HK-2 (cell line): ENCODE data around the gene RNF39.
"Not testable (repeated sequence)": the region's sequence is repeated elsewhere in the genome, so short reads cannot be mapped to it uniquely, and the experiment has no call there.

Source experiments
- DNase-seq: peaks from one replicate; pipeline ENCODE4 v3.0.0-alpha.2; 2018; ENCODE audit not compliant: unreplicated experiment

Gene RNF39, protein sequence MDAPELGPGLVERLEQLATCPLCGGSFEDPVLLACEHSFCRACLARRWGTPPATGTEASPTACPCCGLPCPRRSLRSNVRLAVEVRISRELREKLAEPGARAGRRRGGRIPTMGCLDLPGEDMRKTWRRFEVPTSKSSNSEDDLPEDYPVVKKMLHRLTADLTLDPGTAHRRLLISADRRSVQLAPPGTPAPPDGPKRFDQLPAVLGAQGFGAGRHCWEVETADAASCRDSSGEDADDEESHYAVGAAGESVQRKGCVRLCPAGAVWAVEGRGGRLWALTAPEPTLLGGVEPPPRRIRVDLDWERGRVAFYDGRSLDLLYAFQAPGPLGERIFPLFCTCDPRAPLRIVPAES

GRCh38 chr6:30075094-30075789 is at the start of gene RNF39:
TSS of gene RNF39 (minus strand) at chr6:30075769. CDS start at chr6:30075585, 184 bp downstream.
- DNase-seq, result no peak

DNA sequence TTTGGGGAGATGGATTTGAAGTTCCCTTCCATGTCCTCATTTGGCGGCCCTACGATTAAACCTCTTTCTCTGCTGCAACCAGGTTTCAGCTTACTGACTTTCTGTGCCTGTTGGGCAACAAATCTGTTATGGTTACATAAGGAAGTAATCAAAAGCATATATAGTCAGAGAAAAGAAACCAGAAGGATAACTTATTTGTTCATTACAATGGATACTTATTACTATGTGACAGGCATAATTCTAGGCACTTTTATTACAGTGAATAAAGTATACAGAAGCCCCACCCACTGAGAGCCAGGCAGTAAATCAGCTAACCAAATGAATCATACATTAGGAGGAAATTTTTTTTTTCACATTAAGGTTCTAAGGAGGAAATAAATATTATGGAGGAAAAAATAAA is 46.9 kb upstream of the RNF39 start:
- DNase-seq, result no peak

DNA sequence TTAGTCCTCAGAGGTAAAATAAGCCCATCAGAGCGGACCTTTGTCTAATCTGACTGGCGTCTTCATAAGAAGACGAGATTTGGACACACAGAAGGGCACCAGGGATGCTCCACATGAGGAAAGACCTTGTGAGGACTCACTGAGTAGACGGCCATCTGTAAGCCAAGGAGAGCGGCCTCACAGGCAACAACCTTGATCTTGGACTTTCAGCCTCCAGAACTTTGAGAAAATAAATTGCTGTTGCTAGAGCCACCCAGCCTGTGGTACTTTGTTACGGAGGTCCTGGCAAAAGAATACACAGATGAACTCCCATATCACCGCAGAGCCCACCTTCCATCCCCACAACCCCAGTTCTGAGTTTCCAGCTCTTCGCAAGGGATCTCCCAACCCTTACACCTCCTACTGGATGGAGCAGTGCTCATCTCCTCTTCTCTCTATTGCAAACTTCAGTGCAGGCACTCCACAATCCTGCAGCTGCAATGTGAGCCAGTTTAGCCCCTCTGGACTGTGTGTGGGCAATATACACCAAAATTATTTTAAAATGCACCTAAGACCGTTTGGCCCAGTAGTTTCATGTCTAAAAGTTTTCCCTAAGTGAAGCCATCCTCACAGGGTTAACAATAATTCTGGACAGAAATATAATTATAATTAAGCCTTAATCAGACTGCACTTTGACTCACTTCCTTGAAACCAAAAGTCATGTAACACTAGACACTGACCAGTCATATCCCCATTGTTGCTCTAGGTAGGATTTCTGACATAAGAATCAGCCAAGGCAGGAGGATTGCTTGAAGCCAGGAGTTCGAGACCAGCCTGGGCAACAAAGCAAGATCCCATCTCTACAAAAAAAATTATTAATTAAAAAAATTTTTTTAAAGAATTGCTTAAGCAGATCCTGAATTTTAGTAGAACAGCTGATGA is 46.1 kb upstream of the RNF39 start:
- DNase-seq, result no peak

DNA sequence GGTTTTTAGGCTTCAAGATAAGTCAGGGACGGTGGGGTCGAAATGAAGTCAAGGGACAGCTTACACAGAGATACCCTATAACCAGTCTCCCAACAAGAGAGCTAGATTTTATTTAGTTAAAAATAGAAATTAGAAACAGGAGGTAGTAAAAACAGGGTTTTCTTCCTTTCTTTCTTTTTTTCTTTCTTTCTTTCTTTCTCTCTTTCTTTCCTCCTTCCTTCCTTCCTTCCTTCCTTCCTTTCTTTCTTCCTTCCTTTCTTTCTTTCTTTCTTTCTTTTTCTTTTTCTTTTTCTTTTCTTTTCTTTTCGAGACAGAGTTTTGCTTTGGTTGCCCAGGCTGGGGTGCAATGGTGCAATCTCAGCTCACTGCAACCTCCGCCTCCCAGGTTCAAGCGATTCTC is 43.1 kb upstream of the RNF39 start:
- not testable (repeated sequence) for DNase-seq

- no peak for DNase-seq
Measured at GRCh38 chr6:30116724-30117123, 41.2 kb upstream of the RNF39 start.

DNA sequence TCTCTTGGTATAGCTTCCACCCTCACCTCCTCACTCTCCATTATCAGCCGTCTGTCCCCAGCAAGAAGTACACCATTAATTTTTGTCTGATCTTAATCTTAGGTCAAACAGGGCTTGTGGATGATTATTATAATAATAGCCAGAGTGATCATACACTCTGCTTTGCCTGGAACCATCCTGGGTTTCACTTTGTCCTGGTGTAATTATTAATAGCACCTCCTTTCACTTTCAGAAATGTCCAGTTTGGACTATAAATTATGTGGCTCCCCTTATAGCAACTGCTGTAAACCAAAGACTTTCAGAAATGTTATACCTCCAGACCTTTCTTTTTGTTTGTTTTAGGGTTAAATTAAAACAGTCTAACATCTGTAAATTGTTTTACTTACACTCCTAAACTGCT is 38.3 kb upstream of the RNF39 start:
- DNase-seq, result no peak

- DNase-seq, result no peak
Measured at GRCh38 chr6:30113003-30113759, 37.6 kb upstream of the RNF39 start, which contains the start of gene TRIM31. TSS of gene TRIM31 (minus strand) at chr6:30113090. CDS start at chr6:30112805, 285 bp downstream.

DNA sequence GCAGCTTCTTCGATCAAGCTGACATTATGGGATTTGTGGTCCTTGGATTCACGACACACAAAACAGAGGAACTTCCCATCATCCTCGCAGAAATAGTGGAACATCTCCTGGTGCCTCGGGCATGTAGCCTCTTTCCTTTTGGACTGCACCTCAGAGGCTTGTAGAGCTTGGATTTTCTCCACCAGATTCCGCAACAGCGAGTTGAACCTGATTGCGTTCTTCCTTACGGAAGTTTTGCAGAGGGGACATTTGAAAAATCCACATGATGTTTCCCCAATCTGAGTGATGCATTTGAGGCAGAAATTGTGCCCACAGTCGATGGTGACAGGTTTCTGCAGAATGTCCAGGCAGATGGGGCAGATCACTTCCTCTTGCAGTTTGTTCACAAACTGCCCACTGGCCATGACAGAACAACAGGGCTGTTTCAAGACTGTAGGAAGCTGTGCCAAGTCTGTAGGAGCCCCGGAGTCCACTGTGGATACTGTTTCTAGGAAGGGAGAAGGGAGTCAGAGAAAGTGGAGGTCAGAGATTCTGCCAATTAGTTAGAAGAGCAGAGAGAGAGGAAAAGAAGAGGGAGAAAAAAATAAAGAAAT is 36.9 kb upstream of the RNF39 start:
- DNase-seq, result no peak

DNA sequence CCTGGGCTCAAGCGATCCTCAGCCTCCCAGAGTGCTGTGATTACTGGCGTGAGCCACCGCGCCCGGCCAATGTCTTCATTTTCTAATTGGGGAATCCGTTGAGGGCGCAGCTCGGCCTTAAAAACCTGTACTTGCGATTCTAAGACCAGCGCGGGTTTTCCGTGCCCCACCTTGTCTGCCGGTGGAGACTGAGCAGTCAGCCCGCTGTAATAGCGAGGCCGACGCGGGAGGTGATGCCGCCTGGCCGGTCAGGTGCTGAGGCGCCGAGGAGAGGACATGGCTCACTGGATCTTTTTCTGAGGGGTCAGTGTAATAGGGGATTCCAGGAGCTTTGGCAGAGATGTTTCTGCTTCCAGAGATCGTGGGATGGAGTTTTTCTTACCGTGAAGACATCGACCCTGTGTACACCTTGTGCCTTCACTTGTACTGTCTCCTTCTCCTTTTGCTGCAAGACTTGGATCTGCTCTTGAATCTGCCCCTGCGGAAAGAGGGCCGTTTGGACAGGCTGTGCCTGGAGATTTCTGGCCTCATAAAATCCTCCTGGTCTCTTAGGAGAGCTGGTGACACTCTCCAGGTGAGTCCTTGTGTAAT is 35.8 kb upstream of the RNF39 start:
- DNase-seq, result no peak

GRCh38 chr6:30104661-30105060 is 29.1 kb upstream of the RNF39 start:
- DNase-seq, result no peak

GRCh38 chr6:30103872-30104179 is 28.3 kb upstream of the RNF39 start:
- no peak for DNase-seq

DNA sequence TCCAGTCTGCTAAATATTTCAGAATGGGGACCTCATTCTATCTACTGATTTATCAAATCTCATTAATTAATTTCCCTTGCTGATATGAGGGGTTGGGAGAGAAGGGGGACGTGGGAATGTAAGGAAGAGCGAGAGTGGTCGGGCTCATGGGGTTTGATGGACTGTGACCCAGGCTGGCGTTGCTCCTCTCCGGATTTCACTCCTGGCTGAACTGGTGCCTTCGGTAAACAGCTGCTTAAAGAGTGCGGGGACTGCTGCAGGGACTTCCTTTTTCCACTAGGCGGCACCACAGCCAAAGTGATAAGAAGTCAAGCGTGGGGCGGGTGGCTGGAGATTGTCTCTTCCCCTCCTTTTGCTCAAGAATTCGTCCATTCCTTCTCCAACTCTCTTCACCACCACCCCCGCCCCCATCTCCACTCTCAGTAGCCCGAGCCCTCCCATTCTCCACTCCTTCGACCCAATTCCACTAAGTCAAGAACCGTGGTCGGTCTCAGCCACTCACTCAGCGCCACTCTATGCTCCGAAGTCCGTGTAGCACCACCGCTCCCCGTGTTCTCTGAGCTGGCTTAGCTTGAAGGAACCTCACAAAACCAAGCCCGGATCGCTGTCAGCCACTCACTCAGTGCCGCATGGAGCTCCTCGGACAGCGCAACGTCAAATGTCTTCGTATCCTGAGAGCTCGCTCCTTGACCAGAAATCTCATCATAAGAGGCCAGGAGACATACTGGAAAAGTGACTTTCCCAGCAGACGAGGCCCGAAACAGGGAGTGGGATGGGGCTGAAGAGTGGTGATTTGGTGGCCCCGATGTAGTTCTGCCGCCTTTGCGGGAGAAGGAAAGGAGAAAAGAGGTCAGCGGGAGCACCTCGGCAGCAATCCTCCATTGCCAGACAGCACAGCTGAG is 27.7 kb upstream of the RNF39 start:
- peak; percentile 84 for DNase-seq

GRCh38 chr6:30102414-30102969 is 26.9 kb upstream of the RNF39 start:
- DNase-seq, result no peak

DNA sequence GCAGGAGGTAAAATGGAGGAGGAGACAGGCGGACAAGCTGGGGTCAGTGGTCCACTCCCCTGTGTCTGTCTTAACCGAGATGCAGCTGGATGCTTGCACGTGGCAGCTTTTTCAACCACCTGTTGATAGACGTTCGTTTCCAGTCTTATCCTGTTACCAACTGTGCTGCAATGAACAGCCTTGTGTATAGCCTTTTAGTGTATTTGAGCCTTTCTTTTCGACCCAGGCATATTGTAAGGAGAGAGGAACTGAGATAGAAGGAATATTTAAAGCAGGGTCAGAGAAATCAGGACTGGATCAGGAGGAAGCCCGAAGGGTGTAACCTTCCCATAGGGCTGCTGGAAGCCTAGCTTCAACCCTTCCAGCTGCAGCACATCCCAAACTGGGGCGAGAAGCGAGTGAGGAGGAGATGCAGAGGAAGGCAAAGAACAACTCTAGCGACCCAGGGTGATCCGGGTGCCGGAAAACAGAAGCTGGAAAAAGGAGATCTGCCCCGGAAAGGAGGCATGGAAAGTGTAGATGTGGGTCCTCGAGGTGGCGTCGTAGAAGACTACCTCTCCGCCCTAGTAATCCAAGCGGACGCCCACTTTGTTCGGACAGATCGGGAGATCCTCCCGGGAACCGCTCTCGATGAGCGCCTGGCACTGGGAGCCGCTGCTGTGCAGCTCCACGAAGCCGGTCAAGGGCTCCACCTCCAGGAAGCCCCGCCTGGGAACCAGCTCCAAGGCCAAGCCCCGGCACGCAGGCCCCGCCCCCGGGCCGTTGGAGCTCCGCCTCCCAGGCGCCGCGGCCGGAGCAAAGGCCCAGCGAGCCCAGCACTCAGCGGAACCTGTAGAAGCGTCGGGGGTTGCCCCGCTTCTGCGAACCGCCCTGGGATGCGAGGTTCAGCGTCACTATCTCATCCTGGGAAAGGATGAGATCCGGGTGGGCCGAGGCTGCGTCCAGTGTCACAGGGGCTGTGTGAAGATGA is 26.2 kb upstream of the RNF39 start:
- DNase-seq, result peak; percentile 89

- peak; percentile 32 for DNase-seq
Measured at GRCh38 chr6:30100585-30101443, 25.2 kb upstream of the RNF39 start.

- no peak for DNase-seq
Measured at GRCh38 chr6:30100154-30100553, 24.6 kb upstream of the RNF39 start.
